Glutamatergic neuron (in vitro differentiated cells): ENCODE data around the gene PCID2. TPM values are rescaled to one million over a fixed set of nuclear protein-coding genes. Genes with fewer than 3 reads are reported as not detected.

Experiments used
- DNase-seq: peaks from one replicate; pipeline ENCODE4 v3.0.0; 2022
- H3K27ac Mint-ChIP-seq: one replicate; pipeline ENCODE4 v1.8.0; 2020; ENCODE audit warnings: mild to moderate bottlenecking, mixed read lengths, inconsistent platforms; ENCODE audit not compliant: unreplicated experiment
- H3K27me3 Mint-ChIP-seq: one replicate; pipeline ENCODE4 v1.8.0; 2020; ENCODE audit warnings: mild to moderate bottlenecking, moderate library complexity, mixed read lengths, inconsistent platforms; ENCODE audit not compliant: unreplicated experiment
- H3K36me3 Mint-ChIP-seq: one replicate; pipeline ENCODE4 v1.8.0; 2020; ENCODE audit warnings: mild to moderate bottlenecking, mixed read lengths, inconsistent platforms; ENCODE audit not compliant: unreplicated experiment
- H3K4me1 Mint-ChIP-seq: one replicate; pipeline ENCODE4 v1.8.0; 2020; ENCODE audit warnings: mild to moderate bottlenecking, low read depth, mixed read lengths, inconsistent platforms; ENCODE audit not compliant: unreplicated experiment
- H3K4me3 Mint-ChIP-seq: one replicate; pipeline ENCODE4 v1.8.0; 2020; ENCODE audit warnings: mild to moderate bottlenecking, mixed read lengths, inconsistent platforms; ENCODE audit not compliant: unreplicated experiment
- H3K9me3 Mint-ChIP-seq: one replicate; pipeline ENCODE4 v1.8.0; 2020; ENCODE audit warnings: mild to moderate bottlenecking, moderate library complexity, mixed read lengths, inconsistent platforms; ENCODE audit not compliant: unreplicated experiment
- CTCF ChIP-seq: fragments of 200-600 bp; sonication (generic); IDR thresholded peaks from one replicate; pipeline ENCODE4 v1.5.0; 2021; ENCODE audit not compliant: partially characterized antibody, unreplicated experiment
- total RNA-seq: library from RNA; stranded (reverse); fragmentation: NEBNext Ultra II Directional; extraction: Animal tissue kit (Norgen Biotek cat#: 25700); gene quantifications from one replicate; pipeline ENCODE4 v1.2.1, GENCODE V29; 2021; ENCODE audit not compliant: unreplicated experiment

Gene PCID2
- total RNA-seq, 1 donor from 2014 or later, result 48.4 TPM

DNA sequence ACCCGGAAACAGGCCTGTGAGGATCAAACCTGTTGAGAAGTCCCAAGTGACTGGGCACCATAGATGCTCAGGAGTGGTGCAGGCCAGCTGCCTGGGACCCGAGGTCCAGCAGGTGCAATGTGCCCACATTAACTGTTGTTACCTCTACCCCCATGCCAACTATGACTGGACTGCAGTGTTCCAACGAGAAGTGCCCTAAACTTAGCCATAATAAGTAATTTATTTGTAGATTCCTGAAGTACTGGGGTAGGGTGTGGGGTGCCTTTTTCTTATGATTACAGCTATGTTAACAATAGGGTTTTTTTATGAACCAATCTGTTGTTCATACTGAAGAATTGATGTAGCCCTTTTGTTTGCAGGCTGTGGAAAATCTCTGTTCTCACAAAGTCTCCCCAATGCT is 10.1 kb upstream of the PCID2 start:
- Mint-ChIP-seq H3K4me1 (peaks cover 13% of the 10 kb centered on the region), H3K9me3 (peaks cover 4% of the 10 kb centered on the region), H3K27me3 (no peaks in the 10 kb centered on the region), H3K36me3 (no peaks in the 10 kb centered on the region), H3K4me3 (no peak overlapping the region), H3K27ac (no peak overlapping the region)
- DNase-seq, result no peak
- TF ChIP-seq CTCF, result no peak

DNA sequence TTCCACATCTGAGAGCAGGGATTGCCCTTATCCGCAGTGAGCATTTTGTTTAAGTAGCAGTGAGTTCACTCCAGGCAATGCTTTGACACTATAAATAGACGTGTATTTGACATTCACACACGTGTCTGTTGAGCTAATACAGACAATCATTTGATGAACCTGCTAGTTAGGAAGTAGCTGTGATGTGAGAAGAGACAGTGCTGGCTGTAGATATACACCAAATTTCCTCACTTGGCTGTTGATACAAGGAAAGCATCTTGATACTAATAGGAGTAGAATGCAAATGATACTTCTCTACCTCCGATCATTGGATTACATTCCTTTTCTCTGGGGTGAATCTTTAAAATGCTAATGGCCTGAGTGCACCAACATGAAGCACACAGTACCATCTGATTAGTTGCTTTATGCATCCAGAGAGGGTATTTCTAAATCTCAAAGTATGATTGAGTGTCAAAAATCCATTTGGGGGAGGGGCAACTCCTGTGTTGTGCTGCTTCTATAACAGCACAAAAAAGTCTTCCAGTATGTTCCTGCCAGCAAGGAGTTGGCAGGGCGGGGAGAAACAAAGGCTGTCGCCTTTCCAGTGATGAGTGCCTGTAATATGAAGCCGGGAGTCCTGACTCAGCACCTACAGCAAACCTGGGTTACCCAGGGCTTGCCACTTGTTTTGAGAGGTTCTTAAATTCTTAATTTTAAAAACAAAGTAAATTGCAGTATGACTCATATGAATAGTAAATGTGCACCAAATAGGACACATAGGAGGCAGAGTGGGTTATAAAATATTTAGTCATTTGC is 8.0 kb upstream of the PCID2 start:
- no peak for TF ChIP-seq CTCF
- Mint-ChIP-seq H3K27ac (no peak overlapping the region), H3K4me1 (peaks cover 14% of the 10 kb centered on the region), H3K27me3 (no peaks in the 10 kb centered on the region), H3K9me3 (no peaks in the 10 kb centered on the region), H3K4me3 (no peak overlapping the region), H3K36me3 (no peaks in the 10 kb centered on the region)
- no peak for DNase-seq

GRCh38 chr13:113211774-113212173 is 3.3 kb upstream of the PCID2 start:
- TF ChIP-seq CTCF, result no peak
- no peaks in the 10 kb centered on the region for H3K36me3 Mint-ChIP-seq
- H3K27me3 Mint-ChIP-seq, result peaks cover 11% of the 10 kb centered on the region
- peaks cover 8% of the 10 kb centered on the region for H3K9me3 Mint-ChIP-seq
- no peak overlapping the region for H3K27ac Mint-ChIP-seq
- H3K4me3 Mint-ChIP-seq, result peak overlapping the region; percentile 35
- H3K4me1 Mint-ChIP-seq, result peaks cover 12% of the 10 kb centered on the region
- peak; percentile 60 for DNase-seq

DNA sequence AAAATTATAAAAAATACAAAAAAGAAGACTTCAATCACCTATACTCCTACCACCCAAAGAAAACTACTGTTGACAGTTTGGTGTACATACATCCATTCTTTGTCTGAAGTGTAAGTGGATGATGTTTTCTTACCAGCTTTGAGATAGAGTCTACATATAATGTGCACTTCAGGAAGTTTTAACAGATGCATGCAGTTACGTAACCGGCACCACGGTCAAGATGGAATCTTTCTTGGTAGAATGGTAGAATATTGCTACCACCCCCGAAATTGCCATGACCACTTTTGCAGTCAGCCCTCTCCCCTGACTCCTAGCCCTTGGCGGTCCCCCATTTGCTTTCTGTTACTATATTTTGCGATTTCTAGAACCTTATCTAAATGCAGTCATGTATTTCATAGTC is 2.4 kb upstream of the PCID2 start:
- no peak for TF ChIP-seq CTCF
- no peaks in the 10 kb centered on the region for H3K36me3 Mint-ChIP-seq
- H3K27ac Mint-ChIP-seq, result no peak overlapping the region
- peaks cover 8% of the 10 kb centered on the region for H3K9me3 Mint-ChIP-seq
- H3K27me3 Mint-ChIP-seq, result peaks cover 11% of the 10 kb centered on the region
- H3K4me3 Mint-ChIP-seq, result peak overlapping the region; percentile 58
- DNase-seq, result no peak
- H3K4me1 Mint-ChIP-seq, result peaks cover 13% of the 10 kb centered on the region

- Mint-ChIP-seq H3K4me3 (peak overlapping the region; percentile 84), H3K9me3 (peaks cover 10% of the 10 kb centered on the region), H3K36me3 (no peaks in the 10 kb centered on the region), H3K27ac (no peak overlapping the region), H3K27me3 (peaks cover 12% of the 10 kb centered on the region), H3K4me1 (peaks cover 19% of the 10 kb centered on the region)
- peak; percentile 57 for DNase-seq
- TF ChIP-seq CTCF, result no peak
Observed at GRCh38 chr13:113209759-113210421, 1.4 kb upstream of the PCID2 start.
